ENCODE results near the gene ENG. TPM values are rescaled to one million over a fixed set of nuclear protein-coding genes. Genes with fewer than 3 reads are reported as not detected.

ENG gene
- total RNA-seq, 1 experiment from 2014 or later, result 0.18 TPM

GRCh38 chr9:127892831-127893230, 38.4 kb upstream of the ENG start:
- H3K4me3 Mint-ChIP-seq (ENCODE audit: unreplicated experiment), result no peak overlapping the region
- H3K27ac Mint-ChIP-seq (ENCODE audit: unreplicated experiment), result no peak overlapping the region
- no TSS peak for BruUV-seq (replicated peaks)
- peaks cover 54% of the 10 kb centered on the region for H3K36me3 Mint-ChIP-seq (ENCODE audit: insufficient read depth, unreplicated experiment)
- peaks cover 23% of the 10 kb centered on the region for H3K9me3 ChIP-seq
- peaks cover 25% of the 10 kb centered on the region for H3K36me3 ChIP-seq (ENCODE audit: control insufficient read depth, insufficient read depth, low read length)
- H3K27me3 Mint-ChIP-seq (ENCODE audit: insufficient read depth, unreplicated experiment), result no peaks in the 10 kb centered on the region
- DNase-seq, result no peak
- H3K4me1 Mint-ChIP-seq (ENCODE audit: low read depth, unreplicated experiment), result peaks cover 12% of the 10 kb centered on the region
- POLR2A ChIA-PET, result interaction anchor here (0.7 kb wide), 1 partner anchor 93 kb away, joined by 4 read pairs; no protein-coding TSS in a partner anchor
- intact Hi-C loops (cut with micrococcal nuclease; ENCODE audit: unreplicated experiment), result no loop called here
- H3K4me3 ChIP-seq (ENCODE audit: low read depth, low read length), result no peak overlapping the region
- CTCF ChIA-PET, result no interaction called here
- peaks cover 12% of the 10 kb centered on the region for H3K4me1 ChIP-seq
- no peaks in the 10 kb centered on the region for H3K27me3 ChIP-seq (replicated peaks; ENCODE audit: control insufficient read depth, insufficient read depth, low read length)
- H3K9me3 Mint-ChIP-seq (ENCODE audit: unreplicated experiment), result peaks cover 25% of the 10 kb centered on the region
- TF ChIP-seq, protein P1, sequence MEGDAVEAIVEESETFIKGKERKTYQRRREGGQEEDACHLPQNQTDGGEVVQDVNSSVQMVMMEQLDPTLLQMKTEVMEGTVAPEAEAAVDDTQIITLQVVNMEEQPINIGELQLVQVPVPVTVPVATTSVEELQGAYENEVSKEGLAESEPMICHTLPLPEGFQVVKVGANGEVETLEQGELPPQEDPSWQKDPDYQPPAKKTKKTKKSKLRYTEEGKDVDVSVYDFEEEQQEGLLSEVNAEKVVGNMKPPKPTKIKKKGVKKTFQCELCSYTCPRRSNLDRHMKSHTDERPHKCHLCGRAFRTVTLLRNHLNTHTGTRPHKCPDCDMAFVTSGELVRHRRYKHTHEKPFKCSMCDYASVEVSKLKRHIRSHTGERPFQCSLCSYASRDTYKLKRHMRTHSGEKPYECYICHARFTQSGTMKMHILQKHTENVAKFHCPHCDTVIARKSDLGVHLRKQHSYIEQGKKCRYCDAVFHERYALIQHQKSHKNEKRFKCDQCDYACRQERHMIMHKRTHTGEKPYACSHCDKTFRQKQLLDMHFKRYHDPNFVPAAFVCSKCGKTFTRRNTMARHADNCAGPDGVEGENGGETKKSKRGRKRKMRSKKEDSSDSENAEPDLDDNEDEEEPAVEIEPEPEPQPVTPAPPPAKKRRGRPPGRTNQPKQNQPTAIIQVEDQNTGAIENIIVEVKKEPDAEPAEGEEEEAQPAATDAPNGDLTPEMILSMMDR (IDR thresholded peaks at IDR 0.05; ENCODE audit: insufficient read depth in 1 of 2, low read depth in 1 of 2, low read length in 1 of 2, severe bottlenecking in 1 of 2, unreplicated experiment in 1 of 2), result no peak

DNA sequence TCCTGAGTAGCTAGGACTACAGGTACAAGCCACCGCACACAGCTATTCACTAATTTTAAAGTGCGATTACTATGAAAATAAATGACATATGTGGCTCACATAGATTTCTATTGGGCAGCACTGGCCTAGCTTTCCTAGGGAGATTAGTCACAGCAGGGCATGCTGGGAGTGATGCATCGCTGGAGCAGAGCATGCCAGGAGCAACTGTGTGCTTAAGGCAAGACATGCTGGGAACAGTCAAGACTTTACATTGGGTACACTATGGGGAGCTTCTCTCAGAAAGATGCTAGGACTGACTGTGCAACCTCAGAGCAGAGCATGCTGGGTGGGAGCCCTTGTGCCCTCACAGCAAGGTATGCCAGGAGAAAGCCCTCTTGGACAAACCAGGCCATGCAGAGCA, 35.6 kb upstream of the ENG start:
- no peak for DNase-seq
- intact Hi-C loops (cut with micrococcal nuclease; ENCODE audit: unreplicated experiment), result no loop called here
- Histone ChIP-seq H3K36me3 (ENCODE audit: control insufficient read depth, insufficient read depth, low read length) (peaks cover 26% of the 10 kb centered on the region), H3K9me3 (peaks cover 21% of the 10 kb centered on the region), H3K27me3 (replicated peaks; ENCODE audit: control insufficient read depth, insufficient read depth, low read length) (no peaks in the 10 kb centered on the region), H3K4me3 (ENCODE audit: low read depth, low read length) (no peak overlapping the region), H3K4me1 (no peaks in the 10 kb centered on the region)
- Mint-ChIP-seq H3K4me3 (ENCODE audit: unreplicated experiment) (no peak overlapping the region), H3K36me3 (ENCODE audit: insufficient read depth, unreplicated experiment) (peaks cover 47% of the 10 kb centered on the region), H3K27me3 (ENCODE audit: insufficient read depth, unreplicated experiment) (no peaks in the 10 kb centered on the region), H3K9me3 (ENCODE audit: unreplicated experiment) (peaks cover 25% of the 10 kb centered on the region), H3K27ac (ENCODE audit: unreplicated experiment) (no peak overlapping the region), H3K4me1 (ENCODE audit: low read depth, unreplicated experiment) (peaks cover 7% of the 10 kb centered on the region)
- TF ChIP-seq, protein P1 (IDR thresholded peaks at IDR 0.05; ENCODE audit: insufficient read depth in 1 of 2, low read depth in 1 of 2, low read length in 1 of 2, severe bottlenecking in 1 of 2, unreplicated experiment in 1 of 2), result no peak
- BruUV-seq (replicated peaks), result no TSS peak
- ChIA-PET CTCF (no interaction called here), POLR2A (no interaction called here)

DNA sequence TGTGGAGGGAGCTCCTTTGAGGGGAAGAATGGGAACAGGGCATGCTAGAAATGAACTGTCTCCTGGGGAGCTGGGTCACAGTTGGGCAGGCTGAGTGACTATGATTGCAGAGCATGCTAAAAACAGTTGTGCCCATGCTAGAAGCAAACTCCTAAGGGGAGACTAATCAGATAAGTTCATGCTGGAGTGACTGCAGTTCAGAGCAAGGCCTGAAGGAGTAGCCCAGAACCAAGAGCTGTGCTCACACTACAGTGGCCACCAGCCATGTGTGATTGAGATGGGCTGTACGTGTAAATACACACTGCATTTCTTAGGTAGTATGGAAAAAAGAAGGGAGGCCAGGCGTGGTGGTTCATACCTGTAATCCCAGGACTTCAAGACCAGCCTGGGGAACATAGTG, 33.3 kb upstream of the ENG start:
- Histone ChIP-seq H3K9me3 (peaks cover 9% of the 10 kb centered on the region), H3K4me3 (ENCODE audit: low read depth, low read length) (no peak overlapping the region), H3K27me3 (replicated peaks; ENCODE audit: control insufficient read depth, insufficient read depth, low read length) (no peaks in the 10 kb centered on the region), H3K4me1 (no peaks in the 10 kb centered on the region), H3K36me3 (ENCODE audit: control insufficient read depth, insufficient read depth, low read length) (peaks cover 6% of the 10 kb centered on the region)
- Mint-ChIP-seq H3K36me3 (ENCODE audit: insufficient read depth, unreplicated experiment) (peaks cover 29% of the 10 kb centered on the region), H3K4me3 (ENCODE audit: unreplicated experiment) (no peak overlapping the region), H3K27me3 (ENCODE audit: insufficient read depth, unreplicated experiment) (no peaks in the 10 kb centered on the region), H3K4me1 (ENCODE audit: low read depth, unreplicated experiment) (peaks cover 7% of the 10 kb centered on the region), H3K27ac (ENCODE audit: unreplicated experiment) (no peak overlapping the region), H3K9me3 (ENCODE audit: unreplicated experiment) (peaks cover 10% of the 10 kb centered on the region)
- POLR2A ChIA-PET, result no interaction called here
- CTCF ChIA-PET, result no interaction called here
- DNase-seq, result no peak
- TF ChIP-seq, protein P1 (IDR thresholded peaks at IDR 0.05; ENCODE audit: insufficient read depth in 1 of 2, low read depth in 1 of 2, low read length in 1 of 2, severe bottlenecking in 1 of 2, unreplicated experiment in 1 of 2), result peak in 1 of 2 experiments; percentile 14
- intact Hi-C loops (cut with micrococcal nuclease; ENCODE audit: unreplicated experiment), result no loop called here
- BruUV-seq (replicated peaks), result no TSS peak

Measured in Caco-2 (cell line).